K562 (cell line): ENCODE data around the gene EFNA2. TPM values are rescaled to one million over a fixed set of nuclear protein-coding genes. Genes with fewer than 3 reads are reported as not detected.

Source experiments
- CHD4 ChIP-seq: fragments of 200-600 bp; sonication (generic); IDR thresholded peaks from 3 replicates; pipeline ENCODE4 v1.6.1; 2012; ENCODE audit warnings: low read depth, mild to moderate bottlenecking, mixed read lengths, low read length, inconsistent platforms; ENCODE audit not compliant: insufficient read depth, insufficient replicate concordance, poor library complexity, severe bottlenecking
- CREM ChIP-seq: IDR thresholded peaks from 2 replicates; pipeline ENCODE4 v1.6.1; 2014; ENCODE audit warnings: antibody characterized with exemption, low read depth
- FOXP1 ChIP-seq: sonication (generic); formaldehyde crosslinking; IDR thresholded peaks from 2 replicates; pipeline ENCODE4 v1.8.0; 2022; ENCODE audit warnings: mild to moderate bottlenecking, missing genetic modification reagents
- GTF2E2 ChIP-seq: fragments of 200-800 bp; sonication (Bioruptor generic); IDR thresholded peaks from 2 replicates; pipeline ENCODE4 v1.6.1; 2016; ENCODE audit warnings: missing genetic modification characterization, missing compliant biosample characterization
- HDAC1 ChIP-seq, 2 experiments: fragments of 450-650 bp; IDR thresholded peaks; 2 replicates each; pipeline ENCODE4 v1.6.1; 2016 to 2017; ENCODE audit warnings: inconsistent platforms in 1 of 2, mild to moderate bottlenecking in 1 of 2, moderate library complexity in 1 of 2
- KAT7 ChIP-seq: sonication (generic); formaldehyde crosslinking; IDR thresholded peaks from 2 replicates; pipeline ENCODE4 v1.8.0; 2022; ENCODE audit warnings: missing genetic modification reagents, mild to moderate bottlenecking, borderline replicate concordance
- MAZ ChIP-seq, 2 experiments: fragments of 450-650 bp in 1 of 2; sonication (generic) in 1 of 2; formaldehyde crosslinking; IDR thresholded peaks in 1 of 2; conservative IDR thresholded peaks in 1 of 2; 2 replicates each; pipeline versions ENCODE4 v1.4.0 to v1.5.0; 2020; ENCODE audit warnings: mild to moderate bottlenecking in 1 of 2, missing genetic modification reagents in 1 of 2
- MTA2 ChIP-seq: fragments of 450-650 bp; IDR thresholded peaks from 2 replicates; pipeline ENCODE4 v1.6.1; 2016; ENCODE audit warnings: low read depth
- NFE2L1 ChIP-seq: fragments of 450-650 bp; IDR thresholded peaks from 2 replicates; pipeline ENCODE4 v1.6.1; 2016; ENCODE audit warnings: missing genetic modification characterization, low read depth, mild to moderate bottlenecking, missing compliant biosample characterization, moderate library complexity, borderline replicate concordance
- POLR2G ChIP-seq: fragments of 200-400 bp; formaldehyde crosslinking; IDR thresholded peaks from 2 replicates; pipeline ENCODE4 v1.6.1; 2017; ENCODE audit warnings: low read depth, mild to moderate bottlenecking, antibody characterized with exemption, low read length, moderate library complexity
- SMARCE1 ChIP-seq: fragments of 450-650 bp; IDR thresholded peaks from 2 replicates; pipeline ENCODE4 v1.7.1; 2016; ENCODE audit warnings: mild to moderate bottlenecking
- SRF ChIP-seq, 2 experiments: fragments of 250-450, 450-650 bp in 1 of 2; sonication (Bioruptor Pico) in 1 of 2; sonication (generic) in 1 of 2; formaldehyde crosslinking; IDR thresholded peaks; 2 replicates each; pipeline versions ENCODE4 v1.5.0 to v1.5.1; 2020 to 2022; ENCODE audit warnings: mild to moderate bottlenecking in 1 of 2, missing genetic modification reagents in 1 of 2
- ZNF263 ChIP-seq: sonication (generic); formaldehyde crosslinking; IDR thresholded peaks from 2 replicates; pipeline ENCODE4 v1.8.0; 2022; ENCODE audit warnings: mild to moderate bottlenecking, missing genetic modification reagents, borderline replicate concordance
- polyA plus RNA-seq, 8 experiments: library from polyadenylated mRNA; depleted of rRNA in 4 of 8; stranded (reverse) in 5 of 8; unstranded in 3 of 8; fragments of >200 nt; fragmentation: Nextera tagmentation in 2 of 8; fragmentation: Illumina TruSeq in 1 of 8; extraction: Ambion mirVana in 2 of 8; extraction: Trizol in 1 of 8; gene quantifications; 2 replicates each; pipeline versions ENCODE4 v1.2.1 to v1.2.3, GENCODE V29; 2011 to 2014; ENCODE audit warnings: inconsistent platforms in 1 of 8, missing spikeins in 1 of 8
- total RNA-seq, 7 experiments: library from RNA; depleted of rRNA in 6 of 7; stranded (reverse); fragments of >200 nt in 6 of 7; fragmentation: Illumina TruSeq in 2 of 7; extraction: Trizol in 2 of 7; gene quantifications; 2 replicates each; pipeline versions ENCODE4 v1.2.1 to v1.2.3, GENCODE V29; 2011 to 2021; ENCODE audit warnings: low replicate concordance in 1 of 7
- TF ChIP-seq, protein P1 (sequence below): sonication (generic); formaldehyde crosslinking; IDR thresholded peaks from 2 replicates; pipeline ENCODE4 v1.8.0; 2022; ENCODE audit warnings: missing genetic modification reagents, mild to moderate bottlenecking, borderline replicate concordance
- TF ChIP-seq, protein P2 (sequence below): sonication (generic); formaldehyde crosslinking; IDR thresholded peaks from 2 replicates; pipeline ENCODE4 v1.8.0; 2022; ENCODE audit warnings: mild to moderate bottlenecking, missing genetic modification reagents
- TF ChIP-seq, protein P3 (sequence below): sonication (generic); formaldehyde crosslinking; IDR thresholded peaks from 2 replicates; pipeline ENCODE4 v1.8.1; 2023; ENCODE audit warnings: mild to moderate bottlenecking, missing genetic modification reagents
- TF ChIP-seq, protein P4 (sequence below): fragments of 250-450 bp; sonication (Bioruptor Pico); IDR thresholded peaks from 2 replicates; pipeline ENCODE4 v1.8.0; 2022; ENCODE audit warnings: moderate library complexity, mild to moderate bottlenecking, inconsistent platforms

EFNA2 gene
- total and polyA plus RNA-seq, 9 of the 15 experiments (the other 6 are each of a cell fraction or from before 2014, with no cell fraction given) = 0.11 to 0.44 (median 0.15) TPM; not detected in 6

DNA sequence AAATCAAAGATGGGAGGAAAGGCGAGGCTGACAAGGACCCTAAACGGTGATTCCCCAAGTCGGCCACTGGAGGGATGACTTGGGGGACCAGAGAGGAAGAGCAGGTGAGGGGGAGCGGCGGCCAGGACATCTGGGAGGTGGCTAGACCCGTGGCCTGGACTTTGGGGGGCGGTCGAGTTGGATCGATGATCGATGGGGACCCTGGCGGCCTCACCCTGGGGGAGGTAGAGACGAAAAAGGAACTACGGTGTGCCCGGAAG is 24.2 kb upstream of the EFNA2 start (continued):
- TF ChIP-seq, protein P1, sequence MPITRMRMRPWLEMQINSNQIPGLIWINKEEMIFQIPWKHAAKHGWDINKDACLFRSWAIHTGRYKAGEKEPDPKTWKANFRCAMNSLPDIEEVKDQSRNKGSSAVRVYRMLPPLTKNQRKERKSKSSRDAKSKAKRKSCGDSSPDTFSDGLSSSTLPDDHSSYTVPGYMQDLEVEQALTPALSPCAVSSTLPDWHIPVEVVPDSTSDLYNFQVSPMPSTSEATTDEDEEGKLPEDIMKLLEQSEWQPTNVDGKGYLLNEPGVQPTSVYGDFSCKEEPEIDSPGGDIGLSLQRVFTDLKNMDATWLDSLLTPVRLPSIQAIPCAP (CRISPR knock-in tag) = 0 out of 2 replicates have a peak, but pooled peaks have one; percentile 10
- TF ChIP-seq CREM = no peak
- no peak for TF ChIP-seq CHD4
- peak in 1 of 2 experiments; percentile 12; a peak in 1 of 4 replicates for TF ChIP-seq MAZ (CRISPR knock-in tag; conservative IDR thresholded peaks at IDR 0.05 in 1 of 2, IDR thresholded peaks at IDR 0.05 in 1 of 2)
- no peak for TF ChIP-seq MTA2
- TF ChIP-seq NFE2L1 (tag) = no peak
- TF ChIP-seq ZNF263 (CRISPR knock-in tag) = peak; percentile 58; the same call in 1 of the 2 replicates
- TF ChIP-seq, protein P2, sequence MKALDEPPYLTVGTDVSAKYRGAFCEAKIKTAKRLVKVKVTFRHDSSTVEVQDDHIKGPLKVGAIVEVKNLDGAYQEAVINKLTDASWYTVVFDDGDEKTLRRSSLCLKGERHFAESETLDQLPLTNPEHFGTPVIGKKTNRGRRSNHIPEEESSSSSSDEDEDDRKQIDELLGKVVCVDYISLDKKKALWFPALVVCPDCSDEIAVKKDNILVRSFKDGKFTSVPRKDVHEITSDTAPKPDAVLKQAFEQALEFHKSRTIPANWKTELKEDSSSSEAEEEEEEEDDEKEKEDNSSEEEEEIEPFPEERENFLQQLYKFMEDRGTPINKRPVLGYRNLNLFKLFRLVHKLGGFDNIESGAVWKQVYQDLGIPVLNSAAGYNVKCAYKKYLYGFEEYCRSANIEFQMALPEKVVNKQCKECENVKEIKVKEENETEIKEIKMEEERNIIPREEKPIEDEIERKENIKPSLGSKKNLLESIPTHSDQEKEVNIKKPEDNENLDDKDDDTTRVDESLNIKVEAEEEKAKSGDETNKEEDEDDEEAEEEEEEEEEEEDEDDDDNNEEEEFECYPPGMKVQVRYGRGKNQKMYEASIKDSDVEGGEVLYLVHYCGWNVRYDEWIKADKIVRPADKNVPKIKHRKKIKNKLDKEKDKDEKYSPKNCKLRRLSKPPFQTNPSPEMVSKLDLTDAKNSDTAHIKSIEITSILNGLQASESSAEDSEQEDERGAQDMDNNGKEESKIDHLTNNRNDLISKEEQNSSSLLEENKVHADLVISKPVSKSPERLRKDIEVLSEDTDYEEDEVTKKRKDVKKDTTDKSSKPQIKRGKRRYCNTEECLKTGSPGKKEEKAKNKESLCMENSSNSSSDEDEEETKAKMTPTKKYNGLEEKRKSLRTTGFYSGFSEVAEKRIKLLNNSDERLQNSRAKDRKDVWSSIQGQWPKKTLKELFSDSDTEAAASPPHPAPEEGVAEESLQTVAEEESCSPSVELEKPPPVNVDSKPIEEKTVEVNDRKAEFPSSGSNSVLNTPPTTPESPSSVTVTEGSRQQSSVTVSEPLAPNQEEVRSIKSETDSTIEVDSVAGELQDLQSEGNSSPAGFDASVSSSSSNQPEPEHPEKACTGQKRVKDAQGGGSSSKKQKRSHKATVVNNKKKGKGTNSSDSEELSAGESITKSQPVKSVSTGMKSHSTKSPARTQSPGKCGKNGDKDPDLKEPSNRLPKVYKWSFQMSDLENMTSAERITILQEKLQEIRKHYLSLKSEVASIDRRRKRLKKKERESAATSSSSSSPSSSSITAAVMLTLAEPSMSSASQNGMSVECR (CRISPR knock-in tag) = 0 out of 2 replicates have a peak, but pooled peaks have one; percentile 35
- TF ChIP-seq GTF2E2 (tag) = no peak
- TF ChIP-seq, protein P3, sequence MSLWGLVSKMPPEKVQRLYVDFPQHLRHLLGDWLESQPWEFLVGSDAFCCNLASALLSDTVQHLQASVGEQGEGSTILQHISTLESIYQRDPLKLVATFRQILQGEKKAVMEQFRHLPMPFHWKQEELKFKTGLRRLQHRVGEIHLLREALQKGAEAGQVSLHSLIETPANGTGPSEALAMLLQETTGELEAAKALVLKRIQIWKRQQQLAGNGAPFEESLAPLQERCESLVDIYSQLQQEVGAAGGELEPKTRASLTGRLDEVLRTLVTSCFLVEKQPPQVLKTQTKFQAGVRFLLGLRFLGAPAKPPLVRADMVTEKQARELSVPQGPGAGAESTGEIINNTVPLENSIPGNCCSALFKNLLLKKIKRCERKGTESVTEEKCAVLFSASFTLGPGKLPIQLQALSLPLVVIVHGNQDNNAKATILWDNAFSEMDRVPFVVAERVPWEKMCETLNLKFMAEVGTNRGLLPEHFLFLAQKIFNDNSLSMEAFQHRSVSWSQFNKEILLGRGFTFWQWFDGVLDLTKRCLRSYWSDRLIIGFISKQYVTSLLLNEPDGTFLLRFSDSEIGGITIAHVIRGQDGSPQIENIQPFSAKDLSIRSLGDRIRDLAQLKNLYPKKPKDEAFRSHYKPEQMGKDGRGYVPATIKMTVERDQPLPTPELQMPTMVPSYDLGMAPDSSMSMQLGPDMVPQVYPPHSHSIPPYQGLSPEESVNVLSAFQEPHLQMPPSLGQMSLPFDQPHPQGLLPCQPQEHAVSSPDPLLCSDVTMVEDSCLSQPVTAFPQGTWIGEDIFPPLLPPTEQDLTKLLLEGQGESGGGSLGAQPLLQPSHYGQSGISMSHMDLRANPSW (CRISPR knock-in tag) = no peak
- no peak for TF ChIP-seq POLR2G
- 0 out of 2 replicates have a peak, but pooled peaks have one; percentile 1 for TF ChIP-seq KAT7 (CRISPR knock-in tag)
- peak; percentile 54; the same call in 1 of the 2 replicates for TF ChIP-seq FOXP1 (CRISPR knock-in tag)
- TF ChIP-seq SMARCE1 = 0 out of 2 replicates have a peak, but pooled peaks have one; percentile 32
- no peak for TF ChIP-seq SRF (CRISPR knock-in tag; IDR thresholded peaks at IDR 0.05)
- TF ChIP-seq HDAC1 (IDR thresholded peaks at IDR 0.05) = peak in 1 of 2 experiments; percentile 1; a peak in 1 of 4 replicates
- TF ChIP-seq, protein P4, sequence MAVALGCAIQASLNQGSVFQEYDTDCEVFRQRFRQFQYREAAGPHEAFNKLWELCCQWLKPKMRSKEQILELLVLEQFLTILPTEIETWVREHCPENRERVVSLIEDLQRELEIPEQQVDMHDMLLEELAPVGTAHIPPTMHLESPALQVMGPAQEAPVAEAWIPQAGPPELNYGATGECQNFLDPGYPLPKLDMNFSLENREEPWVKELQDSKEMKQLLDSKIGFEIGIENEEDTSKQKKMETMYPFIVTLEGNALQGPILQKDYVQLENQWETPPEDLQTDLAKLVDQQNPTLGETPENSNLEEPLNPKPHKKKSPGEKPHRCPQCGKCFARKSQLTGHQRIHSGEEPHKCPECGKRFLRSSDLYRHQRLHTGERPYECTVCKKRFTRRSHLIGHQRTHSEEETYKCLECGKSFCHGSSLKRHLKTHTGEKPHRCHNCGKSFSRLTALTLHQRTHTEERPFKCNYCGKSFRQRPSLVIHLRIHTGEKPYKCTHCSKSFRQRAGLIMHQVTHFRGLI (CRISPR knock-in tag) = no peak
